Measurements from ENCODE around the gene HDAC10.
"Not testable (repeated sequence)": the region's sequence is repeated elsewhere in the genome, so short reads cannot be mapped to it uniquely, and the experiment has no call there.

HDAC10 gene

GRCh38 chr22:50285568-50286229, 34.6 kb upstream of the HDAC10 start:
- DNase-seq: no peak

GRCh38 chr22:50284479-50284878, 33.4 kb upstream of the HDAC10 start:
- no peak for DNase-seq

- no peak for DNase-seq
These were observed 32.8 kb upstream of the HDAC10 start for GRCh38 chr22:50283821-50284220.

- no peak for DNase-seq
These were observed 31.5 kb upstream of the HDAC10 start for GRCh38 chr22:50282361-50283155.

GRCh38 chr22:50281957-50282356, 30.9 kb upstream of the HDAC10 start:
- DNase-seq: no peak

GRCh38 chr22:50281384-50281760, 30.3 kb upstream of the HDAC10 start:
- no peak for DNase-seq

GRCh38 chr22:50280708-50281383, 29.8 kb upstream of the HDAC10 start:
- no peak for DNase-seq

GRCh38 chr22:50280022-50280707, 29.1 kb upstream of the HDAC10 start:
- no peak for DNase-seq

GRCh38 chr22:50278956-50279619, 28.0 kb upstream of the HDAC10 start:
- DNase-seq: no peak

- no peak for DNase-seq
These were observed 27.4 kb upstream of the HDAC10 start for GRCh38 chr22:50278461-50278860.

- DNase-seq: no peak
These were observed 26.7 kb upstream of the HDAC10 start for GRCh38 chr22:50277761-50278160.

GRCh38 chr22:50276143-50276542, 25.1 kb upstream of the HDAC10 start:
- peak; percentile 11 for DNase-seq

- DNase-seq: no peak
These were observed 24.4 kb upstream of the HDAC10 start for GRCh38 chr22:50275181-50276055.

- no peak for DNase-seq
These were observed 23.7 kb upstream of the HDAC10 start for GRCh38 chr22:50274771-50275170.

GRCh38 chr22:50274311-50274710, 23.2 kb upstream of the HDAC10 start:
- no peak for DNase-seq

GRCh38 chr22:50273781-50274180, 22.7 kb upstream of the HDAC10 start:
- not testable (repeated sequence) for DNase-seq

GRCh38 chr22:50273352-50273751, 22.3 kb upstream of the HDAC10 start:
- not testable (repeated sequence) for DNase-seq

GRCh38 chr22:50272044-50272802, 21.2 kb upstream of the HDAC10 start:
- DNase-seq: no peak

- DNase-seq: no peak
These were observed 20.5 kb upstream of the HDAC10 start for GRCh38 chr22:50271519-50271970.

- DNase-seq: peak; percentile 28
These were observed 19.8 kb upstream of the HDAC10 start for GRCh38 chr22:50270666-50271394.
